Fibroblast of lung (primary cell): ENCODE results near the gene ZNF429.

Experiments used
- CTCF ChIP-seq, 2 donors: IDR thresholded peaks in 1 of 2; conservative IDR thresholded peaks in 1 of 2; 1 replicate in 1 of 2; 2 replicates in 1 of 2; pipeline ENCODE4 v1.5.1; 2011 to 2012; ENCODE audit warnings: low read length in 2 of 2, control low read depth in 1 of 2, inconsistent platforms in 1 of 2, low read depth in 1 of 2, mild to moderate bottlenecking in 1 of 2
- EZH2 ChIP-seq: IDR thresholded peaks from 2 replicates; pipeline ENCODE4 v1.5.1; 2012; ENCODE audit warnings: low read length, control low read depth, mild to moderate bottlenecking; ENCODE audit errors: missing control alignments

GRCh38 chr19:21603431-21604231 is 98.2 kb downstream of the ZNF429 start:
- TF ChIP-seq CTCF (conservative IDR thresholded peaks at IDR 0.05 in 1 of 2, IDR thresholded peaks at IDR 0.05 in 1 of 2; ENCODE audit: low read depth in 1 of 2, low read length in 2 of 2) = no peak
- TF ChIP-seq EZH2 = no peak
